Liver (tissue), 9 donors: ENCODE results near the gene TMEM163. TPM values are rescaled to one million over a fixed set of nuclear protein-coding genes. Genes with fewer than 3 reads are reported as not detected.

ENCODE experiments used
- DNase-seq: peaks from one replicate; pipeline ENCODE4 v3.0.0-alpha.2; 2017; ENCODE audit warnings: low spot score
- H3K27ac ChIP-seq, 2 donors: one replicate each; pipeline ENCODE4 v1.7.0; 2013; ENCODE audit warnings: inconsistent platforms in 2 of 2, low read length in 2 of 2, control low read depth in 1 of 2, low read depth in 1 of 2, mild to moderate bottlenecking in 1 of 2
- H3K27me3 ChIP-seq, 4 donors: one replicate each; pipeline versions ENCODE4 v1.6.1 to v1.7.0; 2013; ENCODE audit warnings: low read length in 3 of 4, inconsistent platforms in 1 of 4, mild to moderate bottlenecking in 1 of 4, moderate library complexity in 1 of 4; ENCODE audit not compliant: control insufficient read depth in 4 of 4, insufficient read depth in 4 of 4
- H3K36me3 ChIP-seq, 4 donors: one replicate each; pipeline versions ENCODE4 v1.6.1 to v1.7.0; 2013; ENCODE audit warnings: low read length in 3 of 4, mild to moderate bottlenecking in 3 of 4, low read depth in 1 of 4, moderate library complexity in 1 of 4; ENCODE audit not compliant: control insufficient read depth in 4 of 4, insufficient read depth in 3 of 4
- H3K4me1 ChIP-seq, 4 donors: one replicate each; pipeline versions ENCODE4 v1.6.1 to v1.7.0; 2013; ENCODE audit warnings: low read length in 3 of 4, mild to moderate bottlenecking in 3 of 4, moderate library complexity in 1 of 4; ENCODE audit not compliant: control insufficient read depth in 4 of 4, insufficient read depth in 4 of 4
- H3K4me3 ChIP-seq, 3 donors: one replicate each; pipeline versions ENCODE4 v1.6.1 to v1.7.0; 2013; ENCODE audit warnings: low read length in 3 of 3, control low read depth in 1 of 3, low read depth in 1 of 3, mild to moderate bottlenecking in 1 of 3
- H3K9ac ChIP-seq, 2 donors: one replicate each; pipeline ENCODE4 v1.7.0; 2013; ENCODE audit warnings: low read length in 2 of 2, mild to moderate bottlenecking in 2 of 2, moderate library complexity in 2 of 2, control low read depth in 1 of 2, low read depth in 1 of 2
- H3K9me3 ChIP-seq, 4 donors: one replicate each; pipeline versions ENCODE4 v1.6.1 to v1.7.0; 2013; ENCODE audit warnings: low read length in 3 of 4; ENCODE audit not compliant: control insufficient read depth in 4 of 4
- EGR1 ChIP-seq, 2 donors: IDR thresholded peaks; 2 replicates each; pipeline ENCODE4 v1.6.1; 2016 to 2018; ENCODE audit warnings: antibody characterized with exemption in 2 of 2, low read depth in 2 of 2
- GABPA ChIP-seq, 2 donors: IDR thresholded peaks in 1 of 2; conservative IDR thresholded peaks in 1 of 2; 2 replicates each; pipeline ENCODE4 v1.6.1; 2016; ENCODE audit warnings: antibody characterized with exemption in 2 of 2, mild to moderate bottlenecking in 1 of 2, moderate library complexity in 1 of 2
- HNF4A ChIP-seq, 2 donors: conservative IDR thresholded peaks; 2 replicates each; pipeline ENCODE4 v1.6.1; 2016; ENCODE audit warnings: antibody characterized with exemption in 2 of 2, mild to moderate bottlenecking in 2 of 2
- HNF4G ChIP-seq: IDR thresholded peaks from 2 replicates; pipeline ENCODE4 v1.6.1; 2016; ENCODE audit warnings: antibody characterized with exemption
- JUND ChIP-seq, 2 donors: IDR thresholded peaks; 2 replicates each; pipeline ENCODE4 v1.6.1; 2016; ENCODE audit warnings: antibody characterized with exemption in 2 of 2
- MAX ChIP-seq: IDR thresholded peaks from 2 replicates; pipeline ENCODE4 v1.6.1; 2016; ENCODE audit warnings: antibody characterized with exemption
- NR2F2 ChIP-seq: IDR thresholded peaks from 2 replicates; pipeline ENCODE4 v1.6.1; 2016; ENCODE audit warnings: antibody characterized with exemption
- RAD21 ChIP-seq, 2 donors: IDR thresholded peaks; 2 replicates each; pipeline ENCODE4 v1.6.1; 2016; ENCODE audit warnings: antibody characterized with exemption in 2 of 2, mild to moderate bottlenecking in 2 of 2
- REST ChIP-seq: IDR thresholded peaks from 2 replicates; pipeline ENCODE4 v1.6.1; 2016; ENCODE audit warnings: antibody characterized with exemption, mild to moderate bottlenecking
- RXRA ChIP-seq, 2 donors: IDR thresholded peaks; 2 replicates each; pipeline ENCODE4 v1.6.1; 2017 to 2018; ENCODE audit warnings: antibody characterized with exemption in 2 of 2, mild to moderate bottlenecking in 1 of 2
- SP1 ChIP-seq: IDR thresholded peaks from 2 replicates; pipeline ENCODE4 v1.6.1; 2018; ENCODE audit warnings: antibody characterized with exemption, mild to moderate bottlenecking
- TAF1 ChIP-seq: conservative IDR thresholded peaks from 2 replicates; pipeline ENCODE4 v1.6.1; 2016; ENCODE audit warnings: antibody characterized with exemption, mild to moderate bottlenecking
- WGBS: extraction: QIAGEN DNeasy Blood & Tissue Kit; methylation state at CpG from one replicate; pipeline ENCODE4 v1.1.7; 2013; 5-methylcytosine and 5-hydroxymethylcytosine counted together
- polyA plus RNA-seq, 2 donors: library from polyadenylated mRNA; stranded (reverse) in 1 of 2; unstranded in 1 of 2; fragments of 200-250 nt in 1 of 2; fragments of >200 nt in 1 of 2; fragmentation: Nextera tagmentation in 1 of 2; extraction: Ambion mirVana in 1 of 2; gene quantifications; one replicate each; pipeline versions ENCODE4 v1.2.1 to v1.2.3, GENCODE V29; 2013 to 2015
- total RNA-seq, 2 donors: library from RNA; depleted of rRNA; stranded (reverse); fragments of >200 nt; gene quantifications; one replicate each; pipeline ENCODE4 v1.2.3, GENCODE V29; 2014
- TF ChIP-seq, protein P1 (sequence below): IDR thresholded peaks from 2 replicates; pipeline ENCODE4 v1.6.1; 2016; ENCODE audit warnings: antibody characterized with exemption
- TF ChIP-seq, protein P2 (sequence below): fragments of 150-350 bp; IDR thresholded peaks from 2 replicates; pipeline ENCODE4 v1.5.1; 2017; ENCODE audit warnings: improper control_type of control experiment, low read depth, low read length; ENCODE audit not compliant: missing input control
- donor health status: healthy.
- donor health status: healthy.
- donor health status: healthy.
- donor health status: healthy.
- donor health status: healthy.

Gene TMEM163
- total and polyA plus RNA-seq, 4 donors = 0.08 to 0.48 (median 0.25) TPM

DNA sequence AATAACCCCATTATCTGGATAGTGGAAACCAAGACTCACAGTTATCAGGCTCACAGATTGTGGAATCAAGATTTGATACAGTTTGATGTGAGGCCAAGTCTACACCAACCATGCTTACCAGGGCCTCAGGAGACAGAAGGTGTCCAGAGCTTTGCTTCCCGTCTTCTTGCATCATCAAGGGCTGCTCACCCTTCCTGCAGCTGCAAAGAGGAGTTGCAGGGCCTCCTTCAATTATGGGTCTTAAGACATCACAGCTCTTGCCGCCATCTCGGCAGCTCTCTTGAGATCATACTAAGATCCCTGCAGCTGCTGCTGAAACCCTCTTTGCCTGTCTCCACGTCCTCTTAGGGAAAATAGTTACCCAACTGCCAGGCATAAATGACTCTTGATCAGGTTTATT, 288.9 kb downstream of the TMEM163 start (continued):
- TF ChIP-seq, protein P1, sequence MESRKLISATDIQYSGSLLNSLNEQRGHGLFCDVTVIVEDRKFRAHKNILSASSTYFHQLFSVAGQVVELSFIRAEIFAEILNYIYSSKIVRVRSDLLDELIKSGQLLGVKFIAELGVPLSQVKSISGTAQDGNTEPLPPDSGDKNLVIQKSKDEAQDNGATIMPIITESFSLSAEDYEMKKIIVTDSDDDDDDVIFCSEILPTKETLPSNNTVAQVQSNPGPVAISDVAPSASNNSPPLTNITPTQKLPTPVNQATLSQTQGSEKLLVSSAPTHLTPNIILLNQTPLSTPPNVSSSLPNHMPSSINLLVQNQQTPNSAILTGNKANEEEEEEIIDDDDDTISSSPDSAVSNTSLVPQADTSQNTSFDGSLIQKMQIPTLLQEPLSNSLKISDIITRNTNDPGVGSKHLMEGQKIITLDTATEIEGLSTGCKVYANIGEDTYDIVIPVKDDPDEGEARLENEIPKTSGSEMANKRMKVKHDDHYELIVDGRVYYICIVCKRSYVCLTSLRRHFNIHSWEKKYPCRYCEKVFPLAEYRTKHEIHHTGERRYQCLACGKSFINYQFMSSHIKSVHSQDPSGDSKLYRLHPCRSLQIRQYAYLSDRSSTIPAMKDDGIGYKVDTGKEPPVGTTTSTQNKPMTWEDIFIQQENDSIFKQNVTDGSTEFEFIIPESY = no peak
- TF ChIP-seq MAX (no peak), SP1 (no peak), NR2F2 (no peak)

DNA sequence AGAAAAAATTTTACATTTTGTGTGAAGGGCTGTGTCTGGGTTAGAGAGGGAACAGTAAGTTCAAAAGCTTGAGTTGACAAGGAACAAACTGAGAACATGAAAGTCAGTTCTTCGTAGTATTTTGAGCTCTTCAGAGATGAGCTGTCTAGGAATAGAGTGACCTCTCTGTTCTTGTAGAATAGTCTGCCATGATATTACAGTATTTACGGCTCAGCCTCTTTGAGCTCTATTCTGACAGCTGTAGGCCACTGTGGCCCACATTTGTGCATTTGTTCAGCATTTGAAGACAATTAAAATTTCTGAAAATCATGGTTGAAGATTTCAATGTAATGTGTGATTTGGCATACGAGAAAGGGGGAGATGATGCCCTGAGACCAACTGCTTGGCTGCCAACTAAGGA, 292.1 kb downstream of the TMEM163 start:
- Histone ChIP-seq H3K9me3 (no peaks in the 10 kb centered on the region), H3K4me1 (peaks cover 3 to 8% (median 6%) of the 10 kb centered on the region in 4 donors), H3K36me3 (peaks cover 1 to 5% (median 3%) of the 10 kb centered on the region in 4 donors), H3K27ac (no peak overlapping the region), H3K9ac (no peak overlapping the region), H3K27me3 (no peaks in the 10 kb centered on the region), H3K4me3 (no peak overlapping the region)
- 91% methylated on average over 3 of the region's 3 CpGs for WGBS
- no peak for DNase-seq
- TF ChIP-seq JUND (IDR thresholded peaks at IDR 0.05) (no peak), REST (no peak), TAF1 (no peak), HNF4A (conservative IDR thresholded peaks at IDR 0.05) (no peak), RAD21 (IDR thresholded peaks at IDR 0.05) (no peak), EGR1 (IDR thresholded peaks at IDR 0.05; ENCODE audit: low read depth in 2 of 2) (no peak), RXRA (IDR thresholded peaks at IDR 0.05) (no peak)
- TF ChIP-seq, protein P2, sequence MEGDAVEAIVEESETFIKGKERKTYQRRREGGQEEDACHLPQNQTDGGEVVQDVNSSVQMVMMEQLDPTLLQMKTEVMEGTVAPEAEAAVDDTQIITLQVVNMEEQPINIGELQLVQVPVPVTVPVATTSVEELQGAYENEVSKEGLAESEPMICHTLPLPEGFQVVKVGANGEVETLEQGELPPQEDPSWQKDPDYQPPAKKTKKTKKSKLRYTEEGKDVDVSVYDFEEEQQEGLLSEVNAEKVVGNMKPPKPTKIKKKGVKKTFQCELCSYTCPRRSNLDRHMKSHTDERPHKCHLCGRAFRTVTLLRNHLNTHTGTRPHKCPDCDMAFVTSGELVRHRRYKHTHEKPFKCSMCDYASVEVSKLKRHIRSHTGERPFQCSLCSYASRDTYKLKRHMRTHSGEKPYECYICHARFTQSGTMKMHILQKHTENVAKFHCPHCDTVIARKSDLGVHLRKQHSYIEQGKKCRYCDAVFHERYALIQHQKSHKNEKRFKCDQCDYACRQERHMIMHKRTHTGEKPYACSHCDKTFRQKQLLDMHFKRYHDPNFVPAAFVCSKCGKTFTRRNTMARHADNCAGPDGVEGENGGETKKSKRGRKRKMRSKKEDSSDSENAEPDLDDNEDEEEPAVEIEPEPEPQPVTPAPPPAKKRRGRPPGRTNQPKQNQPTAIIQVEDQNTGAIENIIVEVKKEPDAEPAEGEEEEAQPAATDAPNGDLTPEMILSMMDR = no peak

GRCh38 chr2:134425724-134426496, 292.9 kb downstream of the TMEM163 start:
- Histone ChIP-seq H3K27ac (no peak overlapping the region), H3K9me3 (no peaks in the 10 kb centered on the region), H3K36me3 (peaks cover 1 to 5% (median 3%) of the 10 kb centered on the region in 4 donors), H3K4me1 (no peaks in the 10 kb centered on the region), H3K4me3 (no peak overlapping the region), H3K9ac (no peak overlapping the region), H3K27me3 (no peaks in the 10 kb centered on the region)
- 91% methylated on average over 6 of the region's 6 CpGs for WGBS
- no peak for DNase-seq
- no peak for TF ChIP-seq GABPA (IDR thresholded peaks at IDR 0.05 in 1 of 2, conservative IDR thresholded peaks at IDR 0.05 in 1 of 2)
- no peak for TF ChIP-seq HNF4G
- TF ChIP-seq, protein P2 = no peak
- TF ChIP-seq REST = no peak
